IMR-90 (cell line): ENCODE data around the gene CAPSL. TPM values are rescaled to one million over a fixed set of nuclear protein-coding genes. Genes with fewer than 3 reads are reported as not detected.

ENCODE experiments used
- ATAC-seq: fragments of 200-7000 bp; cut with Tn5 transposase; 2 replicates; pipeline ENCODE4 v1.9.1; 2020; ENCODE audit warnings: low read depth, mild to moderate bottlenecking, moderate library complexity
- BruUV-seq: library from RNA; stranded (reverse); fragments of 400-500 nt; replicated peaks from 2 replicates; lab custom pipeline; 2021; lab: Mats Ljungman, UMichigan
- CTCF ChIA-PET: fragments of 300-600 bp; formaldehyde crosslinking; extraction: SDS; loops from one replicate; lab custom pipeline; 2021; ENCODE audit warnings: antibody characterized with exemption; lab: Yijun Ruan, JAX
- POLR2A ChIA-PET: fragments of 300-600 bp; sonication (Branson Sonifier 250); formaldehyde crosslinking; loops from one replicate; lab custom pipeline; 2022; ENCODE audit warnings: antibody characterized with exemption; ENCODE audit not compliant: unreplicated experiment; lab: Charles Lee
- DNase-seq: peaks from one replicate; pipeline ENCODE4 v3.0.0; 2013
- H2AFZ ChIP-seq: replicated peaks from 2 replicates; pipeline ENCODE3; 2013; ENCODE audit warnings: low read length, mild to moderate bottlenecking; ENCODE audit not compliant: poor library complexity
- H2AK5ac ChIP-seq: 2 replicates; pipeline ENCODE4 v1.6.1; 2013; ENCODE audit warnings: low read depth, low read length, inconsistent platforms
- H2AK9ac ChIP-seq: replicated peaks from 2 replicates; pipeline ENCODE3; 2013; ENCODE audit warnings: mild to moderate bottlenecking, low read depth, low read length, moderate library complexity; ENCODE audit not compliant: poor library complexity
- H2BK120ac ChIP-seq: 2 replicates; pipeline ENCODE4 v1.6.1; 2013; ENCODE audit warnings: low read depth, low read length, inconsistent platforms
- H2BK15ac ChIP-seq: 3 replicates; pipeline ENCODE4 v1.6.1; 2013; ENCODE audit warnings: low read depth, low read length, inconsistent platforms
- H2BK20ac ChIP-seq: 2 replicates; pipeline ENCODE4 v1.6.1; 2013; ENCODE audit warnings: low read depth, mild to moderate bottlenecking, inconsistent platforms, low read length, moderate library complexity
- H2BK5ac ChIP-seq: 2 replicates; pipeline ENCODE4 v1.6.1; 2013; ENCODE audit warnings: mild to moderate bottlenecking, low read depth, low read length, inconsistent platforms; ENCODE audit not compliant: poor library complexity, severe bottlenecking
- H3K14ac ChIP-seq: replicated peaks from 2 replicates; pipeline ENCODE4 v1.6.1; 2013; ENCODE audit warnings: low read depth, low read length, inconsistent platforms
- H3K18ac ChIP-seq: 2 replicates; pipeline ENCODE4 v1.6.1; 2013; ENCODE audit warnings: low read depth, low read length, control low read depth
- H3K23ac ChIP-seq: 2 replicates; pipeline ENCODE4 v1.6.1; 2013; ENCODE audit warnings: low read depth, low read length, inconsistent platforms
- H3K27ac ChIP-seq: 2 replicates; pipeline ENCODE4 v1.5.1; 2013; ENCODE audit warnings: mild to moderate bottlenecking, control low read depth, low read length; ENCODE audit not compliant: insufficient read depth
- H3K27me3 ChIP-seq: 2 replicates; pipeline ENCODE4 v1.6.1; 2013; ENCODE audit warnings: low read length; ENCODE audit not compliant: control insufficient read depth, insufficient read depth
- H3K36me3 ChIP-seq: 2 replicates; pipeline ENCODE4 v1.6.1; 2013; ENCODE audit warnings: low read length, mixed read lengths; ENCODE audit not compliant: control insufficient read depth, insufficient read depth
- H3K4ac ChIP-seq: 2 replicates; pipeline ENCODE4 v1.6.1; 2013; ENCODE audit warnings: low read depth, low read length, inconsistent platforms
- H3K4me1 ChIP-seq: 2 replicates; pipeline ENCODE4 v1.6.1; 2013; ENCODE audit warnings: low read length, mixed read lengths; ENCODE audit not compliant: control insufficient read depth, insufficient read depth
- H3K4me2 ChIP-seq: 2 replicates; pipeline ENCODE4 v1.6.1; 2013; ENCODE audit warnings: low read depth, mild to moderate bottlenecking, control low read depth, low read length, moderate library complexity
- H3K4me3 ChIP-seq: 2 replicates; pipeline ENCODE4 v1.5.1; 2013; ENCODE audit warnings: low read depth, mild to moderate bottlenecking, control low read depth, low read length, moderate library complexity; ENCODE audit not compliant: insufficient read depth
- H3K56ac ChIP-seq: 2 replicates; pipeline ENCODE4 v1.6.1; 2013; ENCODE audit warnings: low read length, inconsistent platforms; ENCODE audit not compliant: insufficient read depth; ENCODE audit errors: extremely low read depth
- H3K79me1 ChIP-seq, 2 experiments: 2 replicates each; pipeline ENCODE4 v1.6.1; 2013; ENCODE audit warnings: low read length in 2 of 2, inconsistent platforms in 1 of 2, low read depth in 1 of 2
- H3K9ac ChIP-seq: 2 replicates; pipeline ENCODE4 v1.6.1; 2013; ENCODE audit warnings: low read depth, low read length, control low read depth
- H3K9me1 ChIP-seq: 2 replicates; pipeline ENCODE4 v1.6.1; 2013; ENCODE audit warnings: low read length, inconsistent platforms; ENCODE audit not compliant: insufficient read depth
- H3K9me3 ChIP-seq: 2 replicates; pipeline ENCODE4 v1.6.1; 2013; ENCODE audit warnings: low read length; ENCODE audit not compliant: control insufficient read depth, insufficient read depth
- H4K20me1 ChIP-seq: 2 replicates; pipeline ENCODE4 v1.6.1; 2013; ENCODE audit warnings: low read length, inconsistent platforms; ENCODE audit not compliant: insufficient read depth
- H4K5ac ChIP-seq: 2 replicates; pipeline ENCODE4 v1.6.1; 2013; ENCODE audit warnings: mild to moderate bottlenecking, low read depth, low read length, control low read depth
- H4K8ac ChIP-seq, 2 experiments: 2 replicates each; pipeline ENCODE4 v1.6.1; 2013; ENCODE audit warnings: low read depth in 2 of 2, low read length in 2 of 2, control low read depth in 1 of 2, inconsistent platforms in 1 of 2
- H4K91ac ChIP-seq: 2 replicates; pipeline ENCODE4 v1.6.1; 2013; ENCODE audit warnings: low read depth, low read length, inconsistent platforms; ENCODE audit not compliant: insufficient read depth
- ELK1 ChIP-seq: fragments of 150-350 bp; IDR thresholded peaks from 2 replicates; pipeline ENCODE4 v1.6.1; 2016; ENCODE audit warnings: low read depth, mild to moderate bottlenecking, low read length, moderate library complexity, borderline replicate concordance
- MAFK ChIP-seq: IDR thresholded peaks from 2 replicates; pipeline ENCODE4 v1.6.1; 2012; ENCODE audit warnings: low read depth, low read length, improper control_type of control experiment
- WGBS, 2 experiments: methylation state at CpG; one replicate each; pipeline versions ENCODE4 v1.1.5 to v1.1.7; 2013; ENCODE audit warnings: missing lambda C conversion rate in 2 of 2; ENCODE audit not compliant: insufficient read length in 1 of 2; ENCODE audit errors: extremely low coverage in 2 of 2; 5-methylcytosine and 5-hydroxymethylcytosine counted together
- dilution Hi-C: fragments of 300-500 bp; cut with HindIII; formaldehyde crosslinking; loops from one replicate; pipeline ENCODE4 v1.14.3; 2018; ENCODE audit warnings: low sequenced_read_pairs; ENCODE audit not compliant: unreplicated experiment
- in situ Hi-C: fragments of 300-500 bp; cut with MboI; formaldehyde crosslinking; loops from 3 replicates; pipeline ENCODE4 v1.14.3; 2019; ENCODE audit warnings: low sequenced_read_pairs, inconsistent platforms, mixed read lengths
- intact Hi-C: fragments of 100-400 bp; cut with micrococcal nuclease; formaldehyde crosslinking; loops from 2 replicates; pipeline ENCODE4 v1.10.0; 2022
- polyA plus RNA-seq, 3 experiments: library from polyadenylated mRNA; depleted of rRNA; stranded (reverse); fragments of >200 nt; gene quantifications; 2 replicates each; pipeline ENCODE4 v1.2.3, GENCODE V29; 2012; ENCODE audit warnings: low replicate concordance in 1 of 3
- total RNA-seq: library from RNA; depleted of rRNA; stranded (reverse); fragments of >200 nt; gene quantifications from 2 replicates; pipeline ENCODE4 v1.2.3, GENCODE V29; 2012

The CAPSL gene
- total and polyA plus RNA-seq, 2 of the 4 experiments (the other 2 are of a cell fraction) = 0.09 TPM; not detected in 1

GRCh38 chr5:35971878-35972210 lies 33.4 kb upstream of the CAPSL start:
- TF ChIP-seq MAFK (no peak), ELK1 (no peak)
- Histone ChIP-seq H4K20me1 (no peaks in the 10 kb centered on the region), H4K91ac (no peak overlapping the region), H3K4me2 (no peak overlapping the region), H2AK5ac (no peak overlapping the region), H3K27me3 (no peaks in the 10 kb centered on the region), H3K9ac (no peak overlapping the region), H3K56ac (no peak overlapping the region), H3K27ac (no peak overlapping the region), H3K14ac (no peak overlapping the region), H2BK120ac (no peak overlapping the region), H4K5ac (no peak overlapping the region), H2BK15ac (no peak overlapping the region), H3K79me1 (no peaks in the 10 kb centered on the region), H3K9me1 (no peaks in the 10 kb centered on the region), H3K18ac (no peak overlapping the region), H3K9me3 (no peaks in the 10 kb centered on the region), H2AFZ (no peak overlapping the region), H3K4me3 (no peak overlapping the region), H3K23ac (no peak overlapping the region), H2AK9ac (no peak overlapping the region), H3K4ac (no peak overlapping the region), H3K36me3 (no peaks in the 10 kb centered on the region), H2BK20ac (no peak overlapping the region), H2BK5ac (no peak overlapping the region), H3K4me1 (no peaks in the 10 kb centered on the region), H4K8ac (no peak overlapping the region)
- no CpG with 5 or more reads among the region's 5 CpGs for WGBS, 2 experiments
- intact Hi-C loops (no loop called here), in situ Hi-C loops (no loop called here), dilution Hi-C loops (no loop called here)
- ChIA-PET CTCF (interaction anchor here (1.2 kb wide), 1 partner anchor 8 kb away, joined by 3 read pairs; no protein-coding TSS in a partner anchor), POLR2A (no interaction called here)
- BruUV-seq = no TSS peak
- ATAC-seq (no peak), DNase-seq (no peak)
